ENCODE results near the gene UBE2I. TPM values are rescaled to one million over a fixed set of nuclear protein-coding genes. Genes with fewer than 3 reads are reported as not detected.
A peak's percentile ranks its signal among the peaks of the same experiment; 100 is the strongest.

Gene UBE2I
- total RNA-seq, 1 donor from 2014 or later: 105 TPM

- DNase-seq (ENCODE audit: low spot score): no peak
- TF ChIP-seq CTCF (IDR thresholded peaks at IDR 0.05): no peak
- Mint-ChIP-seq H3K36me3 (ENCODE audit: low read depth) (no peaks in the 10 kb centered on the region), H3K27ac (ENCODE audit: unreplicated experiment) (no peak overlapping the region), H3K27me3 (ENCODE audit: low read depth) (peaks cover 20% of the 10 kb centered on the region), H3K4me1 (ENCODE audit: low read depth) (peaks cover 7% of the 10 kb centered on the region), H3K4me3 (ENCODE audit: unreplicated experiment) (no peak overlapping the region), H3K9me3 (ENCODE audit: low read depth) (no peaks in the 10 kb centered on the region)
These were observed 7.9 kb upstream of the UBE2I start for GRCh38 chr16:1301562-1301961.

GRCh38 chr16:1305823-1306222 lies 3.6 kb upstream of the UBE2I start:
- DNase-seq (ENCODE audit: low spot score): no peak
- peaks cover 3% of the 10 kb centered on the region for H3K27me3 Mint-ChIP-seq (ENCODE audit: low read depth)
- H3K4me3 Mint-ChIP-seq (ENCODE audit: unreplicated experiment): no peak overlapping the region
- H3K36me3 Mint-ChIP-seq (ENCODE audit: low read depth): no peaks in the 10 kb centered on the region
- no peak overlapping the region for H3K27ac Mint-ChIP-seq (ENCODE audit: unreplicated experiment)
- no peaks in the 10 kb centered on the region for H3K9me3 Mint-ChIP-seq (ENCODE audit: low read depth)
- no peak for TF ChIP-seq CTCF (IDR thresholded peaks at IDR 0.05)
- H3K4me1 Mint-ChIP-seq (ENCODE audit: low read depth): peaks cover 8% of the 10 kb centered on the region

GRCh38 chr16:1306334-1306733 lies 3.1 kb upstream of the UBE2I start:
- Mint-ChIP-seq H3K27ac (ENCODE audit: unreplicated experiment) (peak overlapping the region; percentile 63), H3K27me3 (ENCODE audit: low read depth) (peaks cover 3% of the 10 kb centered on the region), H3K4me3 (ENCODE audit: unreplicated experiment) (no peak overlapping the region), H3K36me3 (ENCODE audit: low read depth) (no peaks in the 10 kb centered on the region), H3K4me1 (ENCODE audit: low read depth) (peaks cover 13% of the 10 kb centered on the region), H3K9me3 (ENCODE audit: low read depth) (no peaks in the 10 kb centered on the region)
- DNase-seq (ENCODE audit: low spot score): no peak
- TF ChIP-seq CTCF (IDR thresholded peaks at IDR 0.05): no peak

GRCh38 chr16:1308036-1308976 lies 1.1 kb upstream of the UBE2I start:
- H3K9me3 Mint-ChIP-seq (ENCODE audit: low read depth): no peaks in the 10 kb centered on the region
- peaks cover 31% of the 10 kb centered on the region for H3K4me1 Mint-ChIP-seq (ENCODE audit: low read depth)
- no peaks in the 10 kb centered on the region for H3K27me3 Mint-ChIP-seq (ENCODE audit: low read depth)
- TF ChIP-seq CTCF (IDR thresholded peaks at IDR 0.05): no peak
- peak overlapping the region; percentile 51 for H3K27ac Mint-ChIP-seq (ENCODE audit: unreplicated experiment)
- DNase-seq (ENCODE audit: low spot score): no peak
- H3K4me3 Mint-ChIP-seq (ENCODE audit: unreplicated experiment): peak overlapping the region; percentile 81
- no peaks in the 10 kb centered on the region for H3K36me3 Mint-ChIP-seq (ENCODE audit: low read depth)

- H3K4me1 Mint-ChIP-seq (ENCODE audit: low read depth): peaks cover 31% of the 10 kb centered on the region
- no peaks in the 10 kb centered on the region for H3K9me3 Mint-ChIP-seq (ENCODE audit: low read depth)
- no peaks in the 10 kb centered on the region for H3K27me3 Mint-ChIP-seq (ENCODE audit: low read depth)
- no peak for DNase-seq (ENCODE audit: low spot score)
- peak overlapping the region; percentile 92 for H3K27ac Mint-ChIP-seq (ENCODE audit: unreplicated experiment)
- no peak for TF ChIP-seq CTCF (IDR thresholded peaks at IDR 0.05)
- no peaks in the 10 kb centered on the region for H3K36me3 Mint-ChIP-seq (ENCODE audit: low read depth)
- H3K4me3 Mint-ChIP-seq (ENCODE audit: unreplicated experiment): peak overlapping the region; percentile 90
These were observed 724 bp downstream of the UBE2I start for GRCh38 chr16:1309888-1310831.
